K562 (cell line): ENCODE results near the gene WBP1L. TPM values are rescaled to one million over a fixed set of nuclear protein-coding genes. Genes with fewer than 3 reads are reported as not detected.

Experiments used
- ASH1L ChIP-seq: fragments of 450-650 bp; IDR thresholded peaks from 2 replicates; pipeline ENCODE4 v1.6.1; 2018; ENCODE audit warnings: borderline replicate concordance, mild to moderate bottlenecking, low read depth; ENCODE audit not compliant: partially characterized antibody
- ELF1 ChIP-seq: fragments of 200-800 bp; sonication (Bioruptor generic); IDR thresholded peaks from 2 replicates; pipeline ENCODE4 v1.6.1; 2016; ENCODE audit warnings: missing genetic modification characterization, missing compliant biosample characterization
- EP300 ChIP-seq: IDR thresholded peaks from 2 replicates; pipeline ENCODE4 v1.6.1; 2012; ENCODE audit warnings: low read length, improper control_type of control experiment
- FOS ChIP-seq: IDR thresholded peaks from 3 replicates; pipeline ENCODE4 v1.6.1; 2011; ENCODE audit not compliant: insufficient read length; ENCODE audit errors: extremely low read depth
- GATAD2B ChIP-seq: fragments of 450-650 bp; IDR thresholded peaks from 2 replicates; pipeline ENCODE4 v1.6.1; 2017; ENCODE audit warnings: mild to moderate bottlenecking, borderline replicate concordance
- HDAC8 ChIP-seq: fragments of 450-650 bp; IDR thresholded peaks from 2 replicates; pipeline ENCODE4 v1.6.1; 2016; ENCODE audit warnings: mild to moderate bottlenecking, missing genetic modification characterization, moderate library complexity, missing compliant biosample characterization
- KLF1 ChIP-seq: fragments of 450-650 bp; IDR thresholded peaks from 2 replicates; pipeline ENCODE4 v1.6.1; 2016; ENCODE audit warnings: missing genetic modification characterization, missing compliant biosample characterization
- L3MBTL2 ChIP-seq: fragments of 450-650 bp; IDR thresholded peaks from 2 replicates; pipeline ENCODE4 v1.6.1; 2016; ENCODE audit warnings: mild to moderate bottlenecking, moderate library complexity
- MTA3 ChIP-seq: fragments of 450-650 bp; formaldehyde crosslinking; IDR thresholded peaks from 2 replicates; pipeline ENCODE4 v1.6.1; 2017; ENCODE audit warnings: mild to moderate bottlenecking, borderline replicate concordance
- PATZ1 ChIP-seq: fragments of 250-450 bp; sonication (Bioruptor Pico); IDR thresholded peaks from 2 replicates; pipeline ENCODE4 v1.5.0; 2020; ENCODE audit warnings: mild to moderate bottlenecking, borderline replicate concordance
- PHF8 ChIP-seq: fragments of 200-600 bp; sonication (generic); IDR thresholded peaks from 2 replicates; pipeline ENCODE4 v1.6.1; 2012; ENCODE audit warnings: mixed run types, mild to moderate bottlenecking, inconsistent platforms, low read length, moderate library complexity, borderline replicate concordance
- PKNOX1 ChIP-seq: fragments of 450-650 bp; IDR thresholded peaks from 2 replicates; pipeline ENCODE4 v1.6.1; 2016
- PURB ChIP-seq: sonication (generic); formaldehyde crosslinking; IDR thresholded peaks from 2 replicates; pipeline ENCODE4 v1.9.0; 2021; ENCODE audit warnings: low read depth, mild to moderate bottlenecking, missing genetic modification reagents
- RBFOX2 ChIP-seq: fragments of 200-400 bp; formaldehyde crosslinking; IDR thresholded peaks from 2 replicates; pipeline ENCODE4 v1.6.1; 2017; ENCODE audit warnings: low read depth, mild to moderate bottlenecking, low read length, moderate library complexity
- SIRT6 ChIP-seq: IDR thresholded peaks from one replicate; pipeline ENCODE4 v1.6.1; 2012; ENCODE audit warnings: low read depth, mild to moderate bottlenecking, control low read depth, inconsistent platforms, low read length, moderate library complexity
- SNAPC5 ChIP-seq: fragments of 250-450 bp; sonication (Bioruptor Pico); IDR thresholded peaks from 2 replicates; pipeline ENCODE4 v1.8.0; 2021; ENCODE audit warnings: moderate library complexity, mild to moderate bottlenecking, inconsistent platforms
- TFAP4 ChIP-seq: sonication (generic); formaldehyde crosslinking; IDR thresholded peaks from 2 replicates; pipeline ENCODE4 v1.8.0; 2022; ENCODE audit warnings: missing genetic modification reagents, mild to moderate bottlenecking, moderate library complexity, borderline replicate concordance
- ZBTB26 ChIP-seq: fragments of 450-650 bp; formaldehyde crosslinking; IDR thresholded peaks from 2 replicates; pipeline ENCODE4 v1.4.0; 2022; ENCODE audit warnings: missing genetic modification characterization
- ZBTB7A ChIP-seq: IDR thresholded peaks from 2 replicates; pipeline ENCODE4 v1.6.1; 2011; ENCODE audit warnings: low read depth, mild to moderate bottlenecking, low read length, moderate library complexity, borderline replicate concordance; ENCODE audit not compliant: control insufficient read depth
- ZKSCAN8 ChIP-seq: fragments of 200-800 bp; sonication (Bioruptor generic); IDR thresholded peaks from 2 replicates; pipeline ENCODE4 v1.6.1; 2016; ENCODE audit warnings: missing genetic modification characterization, missing compliant biosample characterization
- ZNF668 ChIP-seq: fragments of 250-450 bp; sonication (Bioruptor Pico); IDR thresholded peaks from 2 replicates; pipeline ENCODE4 v1.8.0; 2022; ENCODE audit warnings: mild to moderate bottlenecking, inconsistent platforms
- polyA plus RNA-seq, 8 experiments: library from polyadenylated mRNA; depleted of rRNA in 4 of 8; stranded (reverse) in 5 of 8; unstranded in 3 of 8; fragments of >200 nt; fragmentation: Nextera tagmentation in 2 of 8; fragmentation: Illumina TruSeq in 1 of 8; extraction: Ambion mirVana in 2 of 8; extraction: Trizol in 1 of 8; gene quantifications; 2 replicates each; pipeline versions ENCODE4 v1.2.1 to v1.2.3, GENCODE V29; 2011 to 2014; ENCODE audit warnings: inconsistent platforms in 1 of 8, missing spikeins in 1 of 8
- total RNA-seq, 7 experiments: library from RNA; depleted of rRNA in 6 of 7; stranded (reverse); fragments of >200 nt in 6 of 7; fragmentation: Illumina TruSeq in 2 of 7; extraction: Trizol in 2 of 7; gene quantifications; 2 replicates each; pipeline versions ENCODE4 v1.2.1 to v1.2.3, GENCODE V29; 2011 to 2021; ENCODE audit warnings: low replicate concordance in 1 of 7

Gene WBP1L
- total and polyA plus RNA-seq, 9 of the 15 experiments (the other 6 are each of a cell fraction or from before 2014, with no cell fraction given) = 3.2 to 14.4 (median 11.3) TPM

GRCh38 chr10:102743588-102744373 is at the start of gene WBP1L (continued):
- no peak for TF ChIP-seq PATZ1 (CRISPR knock-in tag)
- 0 out of 2 replicates have a peak, but pooled peaks have one; percentile 55 for TF ChIP-seq ZBTB26 (CRISPR knock-in tag)
- peak; percentile 70 for TF ChIP-seq L3MBTL2
- peak; percentile 100 for TF ChIP-seq ELF1 (tag)
- peak; percentile 71; the same call in 1 of the 2 replicates for TF ChIP-seq PHF8
- peak; percentile 90 for TF ChIP-seq ASH1L
- no peak for TF ChIP-seq HDAC8 (tag)
- no peak for TF ChIP-seq ZKSCAN8
- no peak for TF ChIP-seq ZNF668 (CRISPR knock-in tag)
- TF ChIP-seq EP300 = no peak; the same call in 1 of the 2 replicates
- peak; percentile 72 for TF ChIP-seq RBFOX2
- TF ChIP-seq TFAP4 (CRISPR knock-in tag) = peak; percentile 91
- TF ChIP-seq ZBTB7A = peak; percentile 27; the same call in 1 of the 2 replicates
- peak; percentile 99 for TF ChIP-seq PKNOX1
- no peak for TF ChIP-seq SIRT6
- TF ChIP-seq FOS = peak; percentile 85
- no peak for TF ChIP-seq KLF1
- TF ChIP-seq PURB (CRISPR knock-in tag) = no peak
- TF ChIP-seq GATAD2B = 0 out of 2 replicates have a peak, but pooled peaks have one; percentile 41
- TF ChIP-seq MTA3 = no peak
- TF ChIP-seq SNAPC5 (CRISPR knock-in tag) = no peak
